ENCODE results near the gene ABCA7.

- TF ChIP-seq CTCF (IDR thresholded peaks at IDR 0.05 in 2 of 3, conservative IDR thresholded peaks at IDR 0.05 in 1 of 3; ENCODE audit: borderline replicate concordance in 1 of 3, insufficient read depth in 1 of 3, low read depth in 2 of 3, low read length in 2 of 3) (no peak), POLR2A (IDR thresholded peaks at IDR 0.05; ENCODE audit: borderline replicate concordance, extremely low read depth, insufficient read depth, insufficient read length) (no peak), SP1 (IDR thresholded peaks at IDR 0.05; ENCODE audit: low read depth) (no peak), POLR2AphosphoS5 (IDR thresholded peaks at IDR 0.05; ENCODE audit: low read depth, low read length) (no peak), ZFX (IDR thresholded peaks at IDR 0.05) (no peak)
Observed at GRCh38 chr19:995051-995827, 44.7 kb upstream of the ABCA7 start.

Measured in HCT116 (cell line).